Lung microvascular endothelial cell (primary cell): ENCODE data around the gene ZNF701. TPM values are rescaled to one million over a fixed set of nuclear protein-coding genes. Genes with fewer than 3 reads are reported as not detected.
"Not testable (repeated sequence)": the region's sequence is repeated elsewhere in the genome, so short reads cannot be mapped to it uniquely, and the experiment has no call there.

Experiments
- DNase-seq, 2 donors: peaks; one replicate each; pipeline versions ENCODE4 v3.0.0 to v3.0.0-alpha.2; 2010; ENCODE audit warnings: low read depth in 2 of 2
- total RNA-seq: library from RNA; depleted of rRNA; stranded (reverse); fragments of >200 nt; gene quantifications from 2 replicates; pipeline ENCODE4 v1.2.1, GENCODE V29; 2014

The ZNF701 gene
- total RNA-seq, result 8.9 and 14.1 TPM in 2 replicates

GRCh38 chr19:52570000-52570861 lies at the start of gene ZNF701:
Gene ZNF701 (plus strand): TSS chr19:52570287. CDS start chr19:52574148, 3,861 bp downstream.
- peak; percentile 95 for DNase-seq

GRCh38 chr19:52522551-52522950 lies 47.5 kb upstream of the ZNF701 start:
- DNase-seq, result no peak

- no peak for DNase-seq
Observed at GRCh38 chr19:52524086-52524485, 46.0 kb upstream of the ZNF701 start.

GRCh38 chr19:52527134-52527955 lies 42.7 kb upstream of the ZNF701 start, which contains the start of gene ZNF808:
Gene ZNF808 (plus strand): TSS chr19:52527668. CDS start chr19:52543285, 15,617 bp downstream.
- peak; percentile 92 to 93 for DNase-seq

GRCh38 chr19:52527956-52528351 lies 42.1 kb upstream of the ZNF701 start:
- DNase-seq, result peak; percentile 6 to 13

GRCh38 chr19:52532480-52532879 lies 37.6 kb upstream of the ZNF701 start:
- DNase-seq, result no peak

GRCh38 chr19:52533901-52534300 lies 36.2 kb upstream of the ZNF701 start:
- DNase-seq, result no peak

- not testable (repeated sequence) for DNase-seq
Observed at GRCh38 chr19:52535385-52535770, 34.7 kb upstream of the ZNF701 start.

GRCh38 chr19:52535771-52536447 lies 34.2 kb upstream of the ZNF701 start:
- peak; percentile 75 to 80 for DNase-seq

- DNase-seq, result peak; percentile 8 to 28
Observed at GRCh38 chr19:52536448-52536800, 33.7 kb upstream of the ZNF701 start.

- DNase-seq, result not testable (repeated sequence)
Observed at GRCh38 chr19:52538815-52539214, 31.3 kb upstream of the ZNF701 start.

- DNase-seq, result not testable (repeated sequence)
Observed at GRCh38 chr19:52541176-52541575, 28.9 kb upstream of the ZNF701 start.

- DNase-seq, result no peak
Observed at GRCh38 chr19:52541608-52542007, 28.5 kb upstream of the ZNF701 start.

GRCh38 chr19:52542541-52542940 lies 27.5 kb upstream of the ZNF701 start:
- DNase-seq, result peak in 1 of 2 donors; percentile 64

- peak in 1 of 2 donors; percentile 79 for DNase-seq
Observed at GRCh38 chr19:52542984-52543664, 27.0 kb upstream of the ZNF701 start.

- no peak for DNase-seq
Observed at GRCh38 chr19:52554216-52554971, 15.7 kb upstream of the ZNF701 start.

GRCh38 chr19:52557231-52557995 lies 12.7 kb upstream of the ZNF701 start:
- no peak for DNase-seq

GRCh38 chr19:52558732-52559445 lies 11.2 kb upstream of the ZNF701 start:
- not testable (repeated sequence) for DNase-seq

- not testable (repeated sequence) for DNase-seq
Observed at GRCh38 chr19:52561611-52562010, 8.5 kb upstream of the ZNF701 start.
